ENCODE results near the gene HSPB6.

HSPB6 gene

GRCh38 chr19:35764432-35765315 is 7.8 kb upstream of the HSPB6 start:
- H4K20me1 ChIP-seq (ENCODE audit: low read depth, low read length) = no peaks in the 10 kb centered on the region
- peaks cover 5% of the 10 kb centered on the region; the same call in 1 of the 2 replicates for H3K79me2 ChIP-seq (ENCODE audit: insufficient read depth, low read length)
- H3F3A ChIP-seq (ENCODE audit: insufficient read depth) = no peaks in the 10 kb centered on the region
- H3K4me3 ChIP-seq (ENCODE audit: insufficient read depth, low read length, poor library complexity, severe bottlenecking) = no peak overlapping the region
- no peak overlapping the region for H3K27ac ChIP-seq (ENCODE audit: low read depth, low read length)
- no peaks in the 10 kb centered on the region for H3K9me2 ChIP-seq (replicated peaks; ENCODE audit: insufficient read depth, low read length)
- H3K9me3 ChIP-seq (ENCODE audit: insufficient read depth, low read length) = no peaks in the 10 kb centered on the region
- no peak overlapping the region for H3K4me2 ChIP-seq (ENCODE audit: low read depth, low read length, poor library complexity, severe bottlenecking)
- H3K36me3 ChIP-seq (ENCODE audit: low read length) = no peaks in the 10 kb centered on the region
- H2AFZ ChIP-seq (ENCODE audit: low read depth, low read length, severe bottlenecking) = no peak overlapping the region
- TF ChIP-seq, protein P1, sequence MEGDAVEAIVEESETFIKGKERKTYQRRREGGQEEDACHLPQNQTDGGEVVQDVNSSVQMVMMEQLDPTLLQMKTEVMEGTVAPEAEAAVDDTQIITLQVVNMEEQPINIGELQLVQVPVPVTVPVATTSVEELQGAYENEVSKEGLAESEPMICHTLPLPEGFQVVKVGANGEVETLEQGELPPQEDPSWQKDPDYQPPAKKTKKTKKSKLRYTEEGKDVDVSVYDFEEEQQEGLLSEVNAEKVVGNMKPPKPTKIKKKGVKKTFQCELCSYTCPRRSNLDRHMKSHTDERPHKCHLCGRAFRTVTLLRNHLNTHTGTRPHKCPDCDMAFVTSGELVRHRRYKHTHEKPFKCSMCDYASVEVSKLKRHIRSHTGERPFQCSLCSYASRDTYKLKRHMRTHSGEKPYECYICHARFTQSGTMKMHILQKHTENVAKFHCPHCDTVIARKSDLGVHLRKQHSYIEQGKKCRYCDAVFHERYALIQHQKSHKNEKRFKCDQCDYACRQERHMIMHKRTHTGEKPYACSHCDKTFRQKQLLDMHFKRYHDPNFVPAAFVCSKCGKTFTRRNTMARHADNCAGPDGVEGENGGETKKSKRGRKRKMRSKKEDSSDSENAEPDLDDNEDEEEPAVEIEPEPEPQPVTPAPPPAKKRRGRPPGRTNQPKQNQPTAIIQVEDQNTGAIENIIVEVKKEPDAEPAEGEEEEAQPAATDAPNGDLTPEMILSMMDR (IDR thresholded peaks at IDR 0.05; ENCODE audit: insufficient read depth, low read length, poor library complexity, severe bottlenecking) = no peak
- TF ChIP-seq EZH2phosphoT487 (conservative IDR thresholded peaks at IDR 0.05; ENCODE audit: low read length) = no peak
- no peaks in the 10 kb centered on the region for H3K27me3 ChIP-seq (ENCODE audit: low read length)
- no peak overlapping the region for H3K9ac ChIP-seq (ENCODE audit: low read length)

GRCh38 chr19:35760711-35761349 is 4.0 kb upstream of the HSPB6 start:
- no peaks in the 10 kb centered on the region for H3K9me2 ChIP-seq (replicated peaks; ENCODE audit: insufficient read depth, low read length)

GRCh38 chr19:35759697-35760096 is 2.9 kb upstream of the HSPB6 start:
- Histone ChIP-seq H3K9ac (ENCODE audit: low read length) (no peak overlapping the region), H3K9me2 (replicated peaks; ENCODE audit: insufficient read depth, low read length) (no peaks in the 10 kb centered on the region), H3K4me2 (ENCODE audit: low read depth, low read length, poor library complexity, severe bottlenecking) (peak overlapping the region; percentile 62), H3K79me2 (ENCODE audit: insufficient read depth, low read length) (peaks cover 17% of the 10 kb centered on the region), H3K27ac (ENCODE audit: low read depth, low read length) (no peak overlapping the region), H3K4me3 (ENCODE audit: insufficient read depth, low read length, poor library complexity, severe bottlenecking) (no peak overlapping the region), H3K9me3 (ENCODE audit: insufficient read depth, low read length) (no peaks in the 10 kb centered on the region), H3F3A (ENCODE audit: insufficient read depth) (no peaks in the 10 kb centered on the region), H3K36me3 (ENCODE audit: low read length) (no peaks in the 10 kb centered on the region), H4K20me1 (ENCODE audit: low read depth, low read length) (no peaks in the 10 kb centered on the region), H3K27me3 (ENCODE audit: low read length) (no peaks in the 10 kb centered on the region), H2AFZ (ENCODE audit: low read depth, low read length, severe bottlenecking) (no peak overlapping the region)
- TF ChIP-seq EZH2phosphoT487 (conservative IDR thresholded peaks at IDR 0.05; ENCODE audit: low read length) = no peak
- TF ChIP-seq, protein P1 (IDR thresholded peaks at IDR 0.05; ENCODE audit: insufficient read depth, low read length, poor library complexity, severe bottlenecking) = no peak

More at GRCh38 chr19:35760711-35761349, 4.0 kb upstream of the HSPB6 start:
- no peak overlapping the region for H3K9ac ChIP-seq (ENCODE audit: low read length)
- H2AFZ ChIP-seq (ENCODE audit: low read depth, low read length, severe bottlenecking) = no peak overlapping the region
- TF ChIP-seq EZH2phosphoT487 (conservative IDR thresholded peaks at IDR 0.05; ENCODE audit: low read length) = no peak
- TF ChIP-seq, protein P1 (IDR thresholded peaks at IDR 0.05; ENCODE audit: insufficient read depth, low read length, poor library complexity, severe bottlenecking) = no peak
- peaks cover 17% of the 10 kb centered on the region for H3K79me2 ChIP-seq (ENCODE audit: insufficient read depth, low read length)
- no peak overlapping the region for H3K27ac ChIP-seq (ENCODE audit: low read depth, low read length)
- H3K9me3 ChIP-seq (ENCODE audit: insufficient read depth, low read length) = no peaks in the 10 kb centered on the region
- H3F3A ChIP-seq (ENCODE audit: insufficient read depth) = no peaks in the 10 kb centered on the region
- no peaks in the 10 kb centered on the region for H3K27me3 ChIP-seq (ENCODE audit: low read length)
- H3K4me3 ChIP-seq (ENCODE audit: insufficient read depth, low read length, poor library complexity, severe bottlenecking) = no peak overlapping the region
- H4K20me1 ChIP-seq (ENCODE audit: low read depth, low read length) = no peaks in the 10 kb centered on the region
- H3K4me2 ChIP-seq (ENCODE audit: low read depth, low read length, poor library complexity, severe bottlenecking) = no peak overlapping the region
- no peaks in the 10 kb centered on the region for H3K36me3 ChIP-seq (ENCODE audit: low read length)

Data from SU-DHL-6 (cell line).